ENCODE data around the gene DCDC2.

DNA sequence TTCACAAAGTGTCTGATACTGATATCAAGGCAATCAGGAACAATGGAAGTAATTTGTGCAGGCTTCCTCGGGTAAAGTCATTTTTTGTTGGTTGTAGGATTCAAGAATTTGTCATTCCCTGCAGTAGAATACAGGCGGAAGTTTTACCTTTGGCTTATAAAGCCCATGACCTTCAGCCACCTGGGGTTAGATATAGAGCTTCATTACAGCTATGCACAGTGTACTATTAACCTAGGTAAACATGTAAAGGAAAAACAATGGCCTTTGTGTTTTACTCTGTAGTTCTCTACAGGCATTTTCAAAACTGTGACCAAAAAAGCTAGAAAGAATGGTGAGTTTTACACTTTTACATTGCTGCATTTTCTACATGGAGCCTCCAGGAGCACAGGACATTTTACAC is 116.9 kb downstream of the DCDC2 start:
- TF ChIP-seq POLR2AphosphoS5 (IDR thresholded peaks at IDR 0.05; ENCODE audit: low read depth, low read length) (no peak), SIN3A (IDR thresholded peaks at IDR 0.05; ENCODE audit: borderline replicate concordance, insufficient read depth, low read length) (no peak)

Measured in PFSK-1 (cell line).